Measurements from ENCODE around the gene RNF208. TPM values are rescaled to one million over a fixed set of nuclear protein-coding genes. Genes with fewer than 3 reads are reported as not detected.

The RNF208 gene
- total RNA-seq, 1 donor from 2014 or later, result 4.3 TPM

GRCh38 chr9:137233143-137233980, 11.3 kb upstream of the RNF208 start:
- no peak overlapping the region for H3K27ac ChIP-seq (ENCODE audit: low read depth, low read length)
- peaks cover 1% of the 10 kb centered on the region for H3K4me1 Mint-ChIP-seq (ENCODE audit: low read depth, unreplicated experiment)
- H3K4me3 ChIP-seq (ENCODE audit: insufficient read depth, low read depth, low read length), result no peak overlapping the region
- no peaks in the 10 kb centered on the region for H3K36me3 ChIP-seq (ENCODE audit: insufficient read depth, low read length)
- peaks cover 17% of the 10 kb centered on the region for H4K20me1 ChIP-seq (ENCODE audit: insufficient read depth, low read length)
- no peaks in the 10 kb centered on the region for H3K9me3 ChIP-seq (ENCODE audit: insufficient read depth, low read depth, low read length)
- H3K27me3 ChIP-seq (ENCODE audit: insufficient read depth, low read length), result no peaks in the 10 kb centered on the region
- H3K36me3 Mint-ChIP-seq (ENCODE audit: low read depth, unreplicated experiment), result no peaks in the 10 kb centered on the region
- peaks cover 6% of the 10 kb centered on the region for H3K79me2 ChIP-seq (ENCODE audit: insufficient read depth, low read length)
- no peak overlapping the region for H2AFZ ChIP-seq (ENCODE audit: low read depth, low read length)
- H3K4me3 Mint-ChIP-seq (ENCODE audit: unreplicated experiment), result no peak overlapping the region
- no peak for DNase-seq (ENCODE audit: low read depth)
- no peaks in the 10 kb centered on the region for H3K27me3 Mint-ChIP-seq (ENCODE audit: low read depth, unreplicated experiment)
- no peak for FAIRE-seq
- no peaks in the 10 kb centered on the region for H3K4me1 ChIP-seq (ENCODE audit: insufficient read depth, low read length)
- no peak overlapping the region for H3K27ac Mint-ChIP-seq (ENCODE audit: unreplicated experiment)
- TF ChIP-seq, protein P1, sequence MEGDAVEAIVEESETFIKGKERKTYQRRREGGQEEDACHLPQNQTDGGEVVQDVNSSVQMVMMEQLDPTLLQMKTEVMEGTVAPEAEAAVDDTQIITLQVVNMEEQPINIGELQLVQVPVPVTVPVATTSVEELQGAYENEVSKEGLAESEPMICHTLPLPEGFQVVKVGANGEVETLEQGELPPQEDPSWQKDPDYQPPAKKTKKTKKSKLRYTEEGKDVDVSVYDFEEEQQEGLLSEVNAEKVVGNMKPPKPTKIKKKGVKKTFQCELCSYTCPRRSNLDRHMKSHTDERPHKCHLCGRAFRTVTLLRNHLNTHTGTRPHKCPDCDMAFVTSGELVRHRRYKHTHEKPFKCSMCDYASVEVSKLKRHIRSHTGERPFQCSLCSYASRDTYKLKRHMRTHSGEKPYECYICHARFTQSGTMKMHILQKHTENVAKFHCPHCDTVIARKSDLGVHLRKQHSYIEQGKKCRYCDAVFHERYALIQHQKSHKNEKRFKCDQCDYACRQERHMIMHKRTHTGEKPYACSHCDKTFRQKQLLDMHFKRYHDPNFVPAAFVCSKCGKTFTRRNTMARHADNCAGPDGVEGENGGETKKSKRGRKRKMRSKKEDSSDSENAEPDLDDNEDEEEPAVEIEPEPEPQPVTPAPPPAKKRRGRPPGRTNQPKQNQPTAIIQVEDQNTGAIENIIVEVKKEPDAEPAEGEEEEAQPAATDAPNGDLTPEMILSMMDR (IDR thresholded peaks at IDR 0.05; ENCODE audit: insufficient read depth, low read depth, low read length), result no peak
- no peak for TF ChIP-seq EZH2 (IDR thresholded peaks at IDR 0.05; ENCODE audit: insufficient read depth, low read length)
- no peak overlapping the region for H3K9ac ChIP-seq (ENCODE audit: low read length)
- no peak overlapping the region for H3K4me2 ChIP-seq (ENCODE audit: low read length)
- no peaks in the 10 kb centered on the region for H3K9me3 Mint-ChIP-seq (ENCODE audit: unreplicated experiment)

GRCh38 chr9:137232510-137232909, 10.5 kb upstream of the RNF208 start:
- Mint-ChIP-seq H3K9me3 (ENCODE audit: unreplicated experiment) (no peaks in the 10 kb centered on the region), H3K27me3 (ENCODE audit: low read depth, unreplicated experiment) (no peaks in the 10 kb centered on the region), H3K36me3 (ENCODE audit: low read depth, unreplicated experiment) (no peaks in the 10 kb centered on the region), H3K4me3 (ENCODE audit: unreplicated experiment) (no peak overlapping the region), H3K27ac (ENCODE audit: unreplicated experiment) (no peak overlapping the region), H3K4me1 (ENCODE audit: low read depth, unreplicated experiment) (no peaks in the 10 kb centered on the region)
- Histone ChIP-seq H3K9me3 (ENCODE audit: insufficient read depth, low read depth, low read length) (no peaks in the 10 kb centered on the region), H4K20me1 (ENCODE audit: insufficient read depth, low read length) (peaks cover 8% of the 10 kb centered on the region), H3K4me1 (ENCODE audit: insufficient read depth, low read length) (peaks cover 2% of the 10 kb centered on the region), H3K27ac (ENCODE audit: low read depth, low read length) (no peak overlapping the region), H3K27me3 (ENCODE audit: insufficient read depth, low read length) (no peaks in the 10 kb centered on the region), H3K9ac (ENCODE audit: low read length) (no peak overlapping the region), H2AFZ (ENCODE audit: low read depth, low read length) (no peak overlapping the region), H3K36me3 (ENCODE audit: insufficient read depth, low read length) (no peaks in the 10 kb centered on the region), H3K79me2 (ENCODE audit: insufficient read depth, low read length) (no peaks in the 10 kb centered on the region), H3K4me2 (ENCODE audit: low read length) (no peak overlapping the region), H3K4me3 (ENCODE audit: insufficient read depth, low read depth, low read length) (no peak overlapping the region)
- DNase-seq (ENCODE audit: low read depth) (no peak), FAIRE-seq (no peak)
- TF ChIP-seq, protein P1 (IDR thresholded peaks at IDR 0.05; ENCODE audit: insufficient read depth, low read depth, low read length), result no peak
- no peak for TF ChIP-seq EZH2 (IDR thresholded peaks at IDR 0.05; ENCODE audit: insufficient read depth, low read length)

DNA sequence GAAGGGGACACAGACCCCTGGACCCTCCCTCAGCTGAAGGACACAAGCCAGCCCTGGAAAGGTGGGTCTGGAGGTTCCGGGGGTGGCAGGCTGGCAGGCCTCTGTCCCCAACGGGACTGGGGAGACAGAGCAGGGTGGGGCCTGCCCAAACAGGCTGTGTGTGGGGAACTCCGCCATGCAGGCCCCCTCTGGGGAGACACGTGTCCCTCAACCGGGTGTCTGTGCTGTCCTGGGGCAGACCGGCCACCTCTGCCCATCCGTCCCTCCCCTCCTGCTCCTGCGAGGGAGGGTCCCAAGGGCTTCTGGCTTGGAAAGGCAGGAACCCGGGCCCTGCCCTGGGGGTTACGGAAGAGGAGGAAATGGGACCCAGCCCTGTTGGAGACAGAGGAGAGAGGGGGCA, 10.1 kb upstream of the RNF208 start:
- no peak for FAIRE-seq
- no peak overlapping the region for H3K9ac ChIP-seq (ENCODE audit: low read length)
- no peaks in the 10 kb centered on the region for H3K36me3 Mint-ChIP-seq (ENCODE audit: low read depth, unreplicated experiment)
- no peaks in the 10 kb centered on the region for H3K36me3 ChIP-seq (ENCODE audit: insufficient read depth, low read length)
- no peak overlapping the region for H3K27ac ChIP-seq (ENCODE audit: low read depth, low read length)
- no peak for DNase-seq (ENCODE audit: low read depth)
- no peaks in the 10 kb centered on the region for H3K27me3 ChIP-seq (ENCODE audit: insufficient read depth, low read length)
- H3K4me3 ChIP-seq (ENCODE audit: insufficient read depth, low read depth, low read length), result no peak overlapping the region
- peaks cover 4% of the 10 kb centered on the region for H4K20me1 ChIP-seq (ENCODE audit: insufficient read depth, low read length)
- no peak overlapping the region for H3K27ac Mint-ChIP-seq (ENCODE audit: unreplicated experiment)
- H3K9me3 Mint-ChIP-seq (ENCODE audit: unreplicated experiment), result no peaks in the 10 kb centered on the region
- H3K4me1 ChIP-seq (ENCODE audit: insufficient read depth, low read length), result peaks cover 6% of the 10 kb centered on the region
- H3K9me3 ChIP-seq (ENCODE audit: insufficient read depth, low read depth, low read length), result no peaks in the 10 kb centered on the region
- H3K27me3 Mint-ChIP-seq (ENCODE audit: low read depth, unreplicated experiment), result no peaks in the 10 kb centered on the region
- no peak overlapping the region for H3K4me2 ChIP-seq (ENCODE audit: low read length)
- TF ChIP-seq EZH2 (IDR thresholded peaks at IDR 0.05; ENCODE audit: insufficient read depth, low read length), result no peak
- TF ChIP-seq, protein P1 (IDR thresholded peaks at IDR 0.05; ENCODE audit: insufficient read depth, low read depth, low read length), result no peak
- H3K4me1 Mint-ChIP-seq (ENCODE audit: low read depth, unreplicated experiment), result no peaks in the 10 kb centered on the region
- H3K79me2 ChIP-seq (ENCODE audit: insufficient read depth, low read length), result no peaks in the 10 kb centered on the region
- H3K4me3 Mint-ChIP-seq (ENCODE audit: unreplicated experiment), result no peak overlapping the region
- no peak overlapping the region for H2AFZ ChIP-seq (ENCODE audit: low read depth, low read length)
